Measurements from ENCODE around the gene N4BP2.
"Not testable (repeated sequence)": the region's sequence is repeated elsewhere in the genome, so short reads cannot be mapped to it uniquely, and the experiment has no call there.

N4BP2 gene

DNA sequence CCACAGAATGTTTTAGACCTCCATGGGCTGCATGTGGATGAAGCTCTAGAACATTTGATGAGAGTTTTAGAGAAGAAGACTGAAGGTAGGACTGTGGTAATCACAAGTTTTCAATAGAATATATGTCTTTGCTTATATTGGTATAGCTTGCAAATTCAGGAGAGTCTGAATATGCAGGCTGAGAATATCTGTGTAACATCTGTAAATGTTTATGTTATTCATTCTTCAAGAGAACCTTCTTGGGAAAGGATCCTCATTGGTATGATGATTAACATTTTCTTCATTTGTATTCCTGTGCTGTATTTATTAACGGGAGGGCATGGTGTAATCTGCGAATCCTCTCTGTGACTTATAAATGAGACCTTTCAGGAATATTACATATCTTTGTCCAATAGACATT is 88.1 kb downstream of the N4BP2 start:
- peak; percentile 18 for DNase-seq
- H3K9ac ChIP-seq (ENCODE audit: low read length), result no peak overlapping the region
- H3K4ac ChIP-seq (ENCODE audit: low read depth in 1 of 2, low read length in 2 of 2), result no peak overlapping the region
- H3K14ac ChIP-seq (ENCODE audit: low read length in 2 of 2), result no peak overlapping the region
- no CpG with 5 or more reads among the region's 2 CpGs for WGBS
- no peak overlapping the region for H3K27ac ChIP-seq (ENCODE audit: low read length, poor library complexity, severe bottlenecking)
- no peak overlapping the region for H3K4me3 ChIP-seq (ENCODE audit: insufficient read depth in 1 of 2, low read depth in 1 of 2, low read length in 2 of 2)
- no peak overlapping the region for H2BK12ac ChIP-seq (ENCODE audit: low read length in 2 of 2)
- H3K27me3 ChIP-seq (ENCODE audit: control insufficient read depth in 1 of 2, insufficient read depth in 1 of 2, low read length in 2 of 2), result no peaks in the 10 kb centered on the region
- no peak overlapping the region for H4K8ac ChIP-seq (ENCODE audit: low read length)
- H3K36me3 ChIP-seq (ENCODE audit: control insufficient read depth in 1 of 2, insufficient read depth in 2 of 2, low read depth in 1 of 2, low read length in 2 of 2), result peaks cover 3 to 11% of the 10 kb centered on the region in 2 experiments
- H2BK120ac ChIP-seq (ENCODE audit: low read depth, low read length), result no peak overlapping the region
- no peak overlapping the region for H3K18ac ChIP-seq (ENCODE audit: low read depth in 1 of 2, low read length in 2 of 2)
- no peak overlapping the region for H2BK5ac ChIP-seq (ENCODE audit: low read depth, low read length, poor library complexity, severe bottlenecking)
- no peak overlapping the region for H2BK15ac ChIP-seq (ENCODE audit: low read depth, poor library complexity, severe bottlenecking)
- no peak overlapping the region for H2AFZ ChIP-seq (ENCODE audit: low read depth, low read length)
- no peak overlapping the region for H3K23ac ChIP-seq (ENCODE audit: low read length in 2 of 2)
- no peak overlapping the region for H3K4me2 ChIP-seq (ENCODE audit: low read length, poor library complexity, severe bottlenecking)
- no peak overlapping the region for H4K91ac ChIP-seq (ENCODE audit: low read length)
- H2AK5ac ChIP-seq (ENCODE audit: low read length, severe bottlenecking), result no peak overlapping the region
- H3K4me1 ChIP-seq (ENCODE audit: control insufficient read depth, insufficient read depth, low read depth, low read length), result peaks cover 3% of the 10 kb centered on the region
- H3K79me1 ChIP-seq (replicated peaks; ENCODE audit: low read length, poor library complexity, severe bottlenecking), result no peaks in the 10 kb centered on the region
- no peaks in the 10 kb centered on the region for H3K9me3 ChIP-seq (ENCODE audit: control insufficient read depth, low read length)

DNA sequence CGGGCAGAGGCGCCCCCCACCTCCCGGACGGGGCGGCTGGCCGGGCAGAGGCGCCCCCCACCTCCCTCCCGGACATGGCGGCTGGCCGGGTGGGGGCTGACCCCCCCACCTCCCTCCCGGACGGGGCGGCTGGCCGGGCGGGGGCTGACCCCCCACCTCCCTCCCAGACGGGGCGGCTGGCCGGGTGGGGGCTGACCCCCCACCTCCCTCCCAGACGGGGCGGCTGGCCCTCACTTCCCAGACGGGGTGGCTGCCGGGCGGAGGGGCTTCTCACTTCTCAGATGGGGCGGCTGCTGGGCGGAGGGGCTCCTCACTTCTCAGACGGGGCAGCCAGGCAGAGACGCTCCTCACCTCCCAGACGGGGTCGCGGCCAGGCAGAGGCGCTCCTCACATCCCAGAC is 90.8 kb downstream of the N4BP2 start:
- H3K4me1 ChIP-seq (ENCODE audit: control insufficient read depth, insufficient read depth, low read depth, low read length); H2AFZ ChIP-seq (ENCODE audit: low read depth, low read length); H3K27ac ChIP-seq (ENCODE audit: low read length, poor library complexity, severe bottlenecking); H3K4me2 ChIP-seq (ENCODE audit: low read length, poor library complexity, severe bottlenecking); H2BK15ac ChIP-seq (ENCODE audit: low read depth, poor library complexity, severe bottlenecking); H3K14ac ChIP-seq (ENCODE audit: low read length in 2 of 2); H3K23ac ChIP-seq (ENCODE audit: low read length in 2 of 2); H4K91ac ChIP-seq (ENCODE audit: low read length); H3K4ac ChIP-seq (ENCODE audit: low read depth in 1 of 2, low read length in 2 of 2); H3K27me3 ChIP-seq (ENCODE audit: control insufficient read depth in 1 of 2, insufficient read depth in 1 of 2, low read length in 2 of 2); H3K9ac ChIP-seq (ENCODE audit: low read length); H3K4me3 ChIP-seq (ENCODE audit: insufficient read depth in 1 of 2, low read depth in 1 of 2, low read length in 2 of 2); H2BK5ac ChIP-seq (ENCODE audit: low read depth, low read length, poor library complexity, severe bottlenecking); H3K18ac ChIP-seq (ENCODE audit: low read depth in 1 of 2, low read length in 2 of 2); DNase-seq; H3K9me3 ChIP-seq (ENCODE audit: control insufficient read depth, low read length); H2BK120ac ChIP-seq (ENCODE audit: low read depth, low read length); H2AK5ac ChIP-seq (ENCODE audit: low read length, severe bottlenecking); H2BK12ac ChIP-seq (ENCODE audit: low read length in 2 of 2); H3K79me1 ChIP-seq (replicated peaks; ENCODE audit: low read length, poor library complexity, severe bottlenecking); H4K8ac ChIP-seq (ENCODE audit: low read length): not testable (repeated sequence)
- peaks cover 3 to 11% of the 10 kb centered on the region in 2 experiments for H3K36me3 ChIP-seq (ENCODE audit: control insufficient read depth in 1 of 2, insufficient read depth in 2 of 2, low read depth in 1 of 2, low read length in 2 of 2)
- WGBS, result 98% methylated on average over 11 of the region's 31 CpGs

DNA sequence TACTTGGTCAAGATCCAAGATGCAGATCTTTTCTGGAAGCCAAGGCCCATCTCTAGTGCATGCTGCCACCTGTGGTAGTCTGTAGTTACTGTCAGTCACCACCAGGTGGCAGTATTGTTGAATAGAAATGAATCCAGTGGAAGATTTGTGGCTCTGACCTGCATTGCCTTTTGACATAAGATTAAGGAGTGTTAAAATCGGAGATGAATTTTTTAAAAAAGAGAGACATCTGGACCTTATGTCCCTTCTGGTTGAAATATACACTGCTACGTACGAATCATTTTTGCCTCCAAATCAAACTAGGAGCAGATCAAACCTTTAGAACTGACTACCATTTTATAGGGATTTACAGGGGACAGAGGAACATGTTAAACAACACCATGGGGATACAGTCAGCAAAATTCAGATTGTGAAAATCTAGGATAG is 93.3 kb downstream of the N4BP2 start:
- WGBS, result no CpG with 5 or more reads among the region's 3 CpGs
- Histone ChIP-seq H2BK12ac (ENCODE audit: low read length in 2 of 2) (no peak overlapping the region), H3K9ac (ENCODE audit: low read length) (no peak overlapping the region), H3K9me3 (ENCODE audit: control insufficient read depth, low read length) (no peaks in the 10 kb centered on the region), H2BK120ac (ENCODE audit: low read depth, low read length) (no peak overlapping the region), H3K27ac (ENCODE audit: low read length, poor library complexity, severe bottlenecking) (no peak overlapping the region), H3K4me3 (ENCODE audit: insufficient read depth in 1 of 2, low read depth in 1 of 2, low read length in 2 of 2) (no peak overlapping the region), H2AK5ac (ENCODE audit: low read length, severe bottlenecking) (no peak overlapping the region), H2AFZ (ENCODE audit: low read depth, low read length) (no peak overlapping the region), H3K27me3 (ENCODE audit: control insufficient read depth in 1 of 2, insufficient read depth in 1 of 2, low read length in 2 of 2) (no peaks in the 10 kb centered on the region), H2BK15ac (ENCODE audit: low read depth, poor library complexity, severe bottlenecking) (no peak overlapping the region), H4K91ac (ENCODE audit: low read length) (no peak overlapping the region), H3K36me3 (ENCODE audit: control insufficient read depth in 1 of 2, insufficient read depth in 2 of 2, low read depth in 1 of 2, low read length in 2 of 2) (peaks cover 0 to 4% of the 10 kb centered on the region in 2 experiments), H2BK5ac (ENCODE audit: low read depth, low read length, poor library complexity, severe bottlenecking) (no peak overlapping the region), H4K8ac (ENCODE audit: low read length) (no peak overlapping the region), H3K23ac (ENCODE audit: low read length in 2 of 2) (no peak overlapping the region), H3K4me1 (ENCODE audit: control insufficient read depth, insufficient read depth, low read depth, low read length) (peaks cover 3% of the 10 kb centered on the region), H3K14ac (ENCODE audit: low read length in 2 of 2) (no peak overlapping the region), H3K4me2 (ENCODE audit: low read length, poor library complexity, severe bottlenecking) (no peak overlapping the region), H3K4ac (ENCODE audit: low read depth in 1 of 2, low read length in 2 of 2) (no peak overlapping the region), H3K18ac (ENCODE audit: low read depth in 1 of 2, low read length in 2 of 2) (no peak overlapping the region), H3K79me1 (replicated peaks; ENCODE audit: low read length, poor library complexity, severe bottlenecking) (no peaks in the 10 kb centered on the region)
- peak; percentile 69 for DNase-seq

- no peaks in the 10 kb centered on the region for H3K27me3 ChIP-seq (ENCODE audit: control insufficient read depth in 1 of 2, insufficient read depth in 1 of 2, low read length in 2 of 2)
- no peak overlapping the region for H4K8ac ChIP-seq (ENCODE audit: low read length)
- H3K4me2 ChIP-seq (ENCODE audit: low read length, poor library complexity, severe bottlenecking), result no peak overlapping the region
- no peak overlapping the region for H2AFZ ChIP-seq (ENCODE audit: low read depth, low read length)
- H3K4me1 ChIP-seq (ENCODE audit: control insufficient read depth, insufficient read depth, low read depth, low read length), result peaks cover 3% of the 10 kb centered on the region
- H4K91ac ChIP-seq (ENCODE audit: low read length), result no peak overlapping the region
- no peak overlapping the region for H2BK5ac ChIP-seq (ENCODE audit: low read depth, low read length, poor library complexity, severe bottlenecking)
- no peak overlapping the region for H2BK12ac ChIP-seq (ENCODE audit: low read length in 2 of 2)
- H3K4ac ChIP-seq (ENCODE audit: low read depth in 1 of 2, low read length in 2 of 2), result no peak overlapping the region
- H2BK120ac ChIP-seq (ENCODE audit: low read depth, low read length), result no peak overlapping the region
- H3K9ac ChIP-seq (ENCODE audit: low read length), result no peak overlapping the region
- 88% methylated on average over 1 of the region's 3 CpGs for WGBS
- H3K9me3 ChIP-seq (ENCODE audit: control insufficient read depth, low read length), result no peaks in the 10 kb centered on the region
- H3K27ac ChIP-seq (ENCODE audit: low read length, poor library complexity, severe bottlenecking), result no peak overlapping the region
- H2BK15ac ChIP-seq (ENCODE audit: low read depth, poor library complexity, severe bottlenecking), result no peak overlapping the region
- no peaks in the 10 kb centered on the region for H3K79me1 ChIP-seq (replicated peaks; ENCODE audit: low read length, poor library complexity, severe bottlenecking)
- H2AK5ac ChIP-seq (ENCODE audit: low read length, severe bottlenecking), result no peak overlapping the region
- no peak overlapping the region for H3K4me3 ChIP-seq (ENCODE audit: insufficient read depth in 1 of 2, low read depth in 1 of 2, low read length in 2 of 2)
- peak; percentile 3 for DNase-seq
- H3K18ac ChIP-seq (ENCODE audit: low read depth in 1 of 2, low read length in 2 of 2), result no peak overlapping the region
- peaks cover 0 to 4% of the 10 kb centered on the region in 2 experiments for H3K36me3 ChIP-seq (ENCODE audit: control insufficient read depth in 1 of 2, insufficient read depth in 2 of 2, low read depth in 1 of 2, low read length in 2 of 2)
- no peak overlapping the region for H3K23ac ChIP-seq (ENCODE audit: low read length in 2 of 2)
- no peak overlapping the region for H3K14ac ChIP-seq (ENCODE audit: low read length in 2 of 2)
Measured at GRCh38 chr4:40150932-40151331, 94.3 kb downstream of the N4BP2 start.

Data from mesenchymal stem cell (in vitro differentiated cells and primary cell).